Aortic smooth muscle cell (primary cell): ENCODE data around the gene ZNF891. TPM values are rescaled to one million over a fixed set of nuclear protein-coding genes. Genes with fewer than 3 reads are reported as not detected.

Source experiments
- total RNA-seq: library from RNA; depleted of rRNA; stranded (reverse); fragments of >200 nt; gene quantifications from 2 replicates; pipeline ENCODE4 v1.2.3, GENCODE V29; 2014

Gene ZNF891
- total RNA-seq = 0.79 and 0.87 TPM in 2 replicates

DNA sequence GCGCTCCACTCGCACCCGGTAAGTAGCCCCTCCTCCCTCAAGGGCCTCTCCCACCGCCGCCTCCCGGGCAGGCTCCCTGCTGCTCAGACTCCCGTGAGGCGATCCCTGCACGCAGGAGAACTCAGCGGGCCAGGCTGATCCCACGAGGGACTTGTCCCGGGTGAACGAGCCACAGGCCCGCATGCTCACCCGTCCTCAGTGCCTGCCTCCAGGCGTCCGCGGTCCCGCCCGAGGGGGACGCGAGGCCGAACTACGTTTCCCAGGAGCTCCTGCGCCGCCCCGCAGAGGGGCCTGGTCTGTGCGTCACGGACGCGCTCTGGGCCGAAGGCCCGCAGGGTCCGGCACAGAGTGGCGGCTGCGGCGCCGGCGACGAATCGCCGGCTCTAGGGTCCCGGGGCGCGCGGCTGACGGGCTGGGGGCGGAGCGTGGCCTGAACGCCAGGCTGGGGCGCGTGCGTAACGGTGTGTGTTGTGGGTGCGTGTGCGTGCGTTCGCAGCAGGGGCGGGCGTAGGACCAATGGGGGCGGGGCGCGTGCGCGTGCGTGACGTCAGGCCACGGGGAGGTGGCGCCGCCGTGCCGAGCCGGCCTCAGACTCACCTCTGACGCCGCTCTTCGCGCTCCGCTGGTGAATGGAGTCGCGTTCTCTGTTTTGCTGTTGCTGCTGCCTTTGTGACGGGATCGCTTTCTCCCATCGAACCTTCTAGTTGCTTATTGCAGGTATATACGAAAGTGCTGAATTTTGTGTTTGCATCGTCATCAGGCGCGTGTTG, at the start of gene ZNF891, which contains the start of gene ZNF10:
ZNF891 (minus strand) TSS at position 237 of the 770 bp plus-strand sequence. CDS start 8,356 bp downstream, outside the sequence.
ZNF10 (plus strand) TSS at position 590 of the 770 bp plus-strand sequence. CDS start 13,866 bp downstream, outside the sequence.

DNA sequence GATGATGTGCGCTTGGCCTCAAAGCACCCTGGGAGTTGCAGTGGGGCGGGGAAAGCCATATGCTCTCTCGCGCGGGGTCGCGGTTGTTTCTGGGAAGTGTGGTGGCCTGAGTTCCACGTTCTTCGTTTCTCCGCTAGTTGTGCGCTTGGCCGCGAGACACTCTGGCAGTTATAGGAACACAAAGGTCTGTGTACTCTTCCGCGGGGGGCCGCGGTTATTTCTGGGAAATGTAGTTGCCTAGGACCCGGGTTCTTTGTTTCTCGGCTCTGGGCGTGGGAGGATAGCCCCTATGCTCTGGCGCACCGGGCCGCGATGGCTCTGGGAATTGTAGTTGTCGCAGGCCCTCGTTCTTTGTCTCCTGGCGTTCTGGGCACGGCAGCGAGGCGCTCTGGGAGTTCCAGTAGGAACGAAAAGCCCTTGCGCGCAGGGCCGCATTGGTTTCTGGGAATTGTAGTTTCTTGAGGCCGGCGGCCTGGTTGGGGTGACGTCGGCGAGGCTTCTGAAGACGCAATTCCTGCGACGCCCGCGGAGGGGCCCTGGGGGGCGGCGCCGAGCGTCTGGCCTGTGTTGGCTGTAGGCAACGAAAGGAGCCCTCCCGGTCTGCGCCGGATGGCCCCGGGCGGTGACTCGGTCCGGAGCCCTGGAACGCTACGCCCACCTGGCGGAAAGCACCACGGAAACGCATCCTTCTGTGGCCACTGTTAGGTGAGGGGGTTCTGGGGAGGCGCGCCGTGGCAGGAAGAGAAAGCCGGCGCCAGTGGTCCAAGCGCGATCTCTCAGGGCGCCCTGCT, 49.5 kb downstream of the ZNF891 start, which contains the start of gene ZNF140:
ZNF140 (plus strand) TSS at position 556 of the 791 bp plus-strand sequence. CDS start 398 bp downstream, outside the sequence.

Other genes with a start within 250 kb of the ZNF891 start
- gene CHFR, start 242.7 kb downstream of the ZNF891 start, total RNA-seq = 37.4 and 37.7 TPM in 2 replicates
- 8.2 and 10.7 TPM in 2 replicates for gene ZNF605, start 174.0 kb downstream of the ZNF891 start, total RNA-seq
- gene ZNF26, start 143.9 kb downstream of the ZNF891 start, total RNA-seq = 9.9 and 10.6 TPM in 2 replicates
- 19.4 and 21.4 TPM in 2 replicates for gene ZNF84, start 92.8 kb downstream of the ZNF891 start, total RNA-seq
- 29.3 and 32.0 TPM in 2 replicates for gene ZNF140, start 49.4 kb downstream of the ZNF891 start, total RNA-seq
- 7.7 and 10.4 TPM in 2 replicates for gene ZNF10, start 353 bp upstream of the ZNF891 start, total RNA-seq
- 22.6 and 24.0 TPM in 2 replicates for gene ZNF268, start 51.2 kb upstream of the ZNF891 start, total RNA-seq
- not detected in 2 replicates for gene ANHX, start 105.6 kb upstream of the ZNF891 start, total RNA-seq